Right lobe of liver (tissue), 6 donors: ENCODE data around the gene PARVA. TPM values are rescaled to one million over a fixed set of nuclear protein-coding genes. Genes with fewer than 3 reads are reported as not detected.

Experiments
- ATAC-seq, 4 donors: fragments of 200-7000 bp; cut with Tn5 transposase; one replicate each; pipeline ENCODE4 v1.9.1; 2020; ENCODE audit warnings: mild to moderate bottlenecking in 4 of 4, moderate library complexity in 4 of 4
- DNase-seq, 3 donors: peaks; one replicate each; pipeline ENCODE4 v3.0.0-alpha.2; 2020
- H3K27ac ChIP-seq, 3 donors: fragments of 200-600 bp; one replicate each; pipeline ENCODE4 v1.8.0; 2022
- H3K27me3 ChIP-seq, 2 donors: fragments of 200-600 bp; one replicate each; pipeline ENCODE4 v1.8.0; 2022
- H3K36me3 ChIP-seq, 4 donors: fragments of 200-600 bp; sonication (generic) in 1 of 4; one replicate each; pipeline versions ENCODE4 v1.5.1 to v1.8.0; 2017 to 2022; ENCODE audit warnings: control low read depth in 1 of 4
- H3K4me1 ChIP-seq, 4 donors: fragments of 200-600 bp; sonication (generic) in 1 of 4; one replicate each; pipeline versions ENCODE4 v1.5.1 to v1.8.0; 2017 to 2022; ENCODE audit warnings: control low read depth in 1 of 4
- H3K4me3 ChIP-seq, 3 donors: fragments of 200-600 bp; one replicate each; pipeline ENCODE4 v1.8.0; 2022
- H3K9me3 ChIP-seq, 4 donors: fragments of 200-600 bp; sonication (generic) in 1 of 4; one replicate each; pipeline versions ENCODE4 v1.5.1 to v1.8.0; 2017 to 2022; ENCODE audit warnings: control low read depth in 1 of 4
- POLR2A ChIP-seq: fragments of 450-650 bp; IDR thresholded peaks from one replicate; pipeline ENCODE4 v1.6.1; 2017; ENCODE audit warnings: antibody characterized with exemption, mild to moderate bottlenecking
- WGBS: methylation state at CpG from one replicate; pipeline ENCODE4 v1.1.6; 2018; ENCODE audit warnings: low coverage, low lambda C conversion rate; ENCODE audit not compliant: insufficient coverage; ENCODE audit errors: missing lambda C conversion rate; 5-methylcytosine and 5-hydroxymethylcytosine counted together
- intact Hi-C, 2 donors: fragments of 100-400 bp; cut with DNase I; formaldehyde crosslinking; loops; one replicate each; pipeline versions ENCODE4 v1.11.2 to v1.14.1; 2022
- total RNA-seq, 6 experiments: library from RNA; depleted of rRNA in 2 of 6; stranded (reverse); fragments of >200 nt in 2 of 6; fragmentation: NEBNext Ultra II Directional in 3 of 6; extraction: Animal tissue kit (Norgen Biotek cat#: 25700) in 3 of 6; gene quantifications; one replicate each; pipeline versions ENCODE4 v1.1.0 to v1.2.4, GENCODE V29; 2016 to 2023
- TF ChIP-seq, protein P1 (sequence below), 4 donors: fragments of 200-600 bp in 3 of 4; fragments of 450-650 bp in 1 of 4; IDR thresholded peaks; one replicate each; pipeline versions ENCODE4 v1.5.1 to v1.8.0; 2016 to 2022; ENCODE audit warnings: antibody characterized with exemption in 4 of 4, mild to moderate bottlenecking in 2 of 4
- donor health status: DM: no; HTN: yes; CAD: no.
- donor health status: DM: no; HTN: no; CAD: no.
- donor health status: DM: no; HTN: no; CAD: no.
- donor health status: DM: no; HTN: yes; CAD: no.
- donor health status: DM: no; HTN: yes; CAD: no.

PARVA gene
- total RNA-seq, 6 experiments from 2014 or later: 11.1 to 27.5 (median 21.8) TPM

DNA sequence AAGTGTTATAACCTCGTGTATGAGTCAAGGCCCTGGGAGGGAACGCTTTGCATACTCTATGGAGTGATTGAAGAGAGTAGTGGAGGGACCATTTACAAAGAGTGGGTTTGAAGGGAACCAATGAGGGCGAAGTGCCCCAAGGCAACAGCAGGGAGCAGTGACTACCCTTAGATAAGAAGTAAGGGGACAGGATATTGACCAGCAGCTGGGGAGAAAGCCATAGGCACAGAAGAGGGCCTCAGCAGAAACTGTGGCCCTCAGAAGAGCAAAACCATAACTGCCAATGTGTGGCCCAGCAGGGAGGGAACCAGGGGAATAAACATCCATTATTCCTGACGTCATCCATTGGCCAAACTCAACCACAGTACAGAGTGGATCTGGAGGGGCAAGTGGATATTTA, 24.7 kb downstream of the PARVA start:
- Histone ChIP-seq H3K9me3 (no peaks in the 10 kb centered on the region), H3K4me3 (no peak overlapping the region), H3K4me1 (peaks cover 0 to 16% (median 2%) of the 10 kb centered on the region in 4 donors), H3K27ac (no peak overlapping the region), H3K36me3 (no peaks in the 10 kb centered on the region), H3K27me3 (no peaks in the 10 kb centered on the region)
- intact Hi-C loops: no loop called here
- ATAC-seq (no peak), DNase-seq (no peak)
- WGBS: 84% methylated on average over 4 of the region's 4 CpGs
- TF ChIP-seq POLR2A: no peak
- TF ChIP-seq, protein P1, sequence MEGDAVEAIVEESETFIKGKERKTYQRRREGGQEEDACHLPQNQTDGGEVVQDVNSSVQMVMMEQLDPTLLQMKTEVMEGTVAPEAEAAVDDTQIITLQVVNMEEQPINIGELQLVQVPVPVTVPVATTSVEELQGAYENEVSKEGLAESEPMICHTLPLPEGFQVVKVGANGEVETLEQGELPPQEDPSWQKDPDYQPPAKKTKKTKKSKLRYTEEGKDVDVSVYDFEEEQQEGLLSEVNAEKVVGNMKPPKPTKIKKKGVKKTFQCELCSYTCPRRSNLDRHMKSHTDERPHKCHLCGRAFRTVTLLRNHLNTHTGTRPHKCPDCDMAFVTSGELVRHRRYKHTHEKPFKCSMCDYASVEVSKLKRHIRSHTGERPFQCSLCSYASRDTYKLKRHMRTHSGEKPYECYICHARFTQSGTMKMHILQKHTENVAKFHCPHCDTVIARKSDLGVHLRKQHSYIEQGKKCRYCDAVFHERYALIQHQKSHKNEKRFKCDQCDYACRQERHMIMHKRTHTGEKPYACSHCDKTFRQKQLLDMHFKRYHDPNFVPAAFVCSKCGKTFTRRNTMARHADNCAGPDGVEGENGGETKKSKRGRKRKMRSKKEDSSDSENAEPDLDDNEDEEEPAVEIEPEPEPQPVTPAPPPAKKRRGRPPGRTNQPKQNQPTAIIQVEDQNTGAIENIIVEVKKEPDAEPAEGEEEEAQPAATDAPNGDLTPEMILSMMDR (IDR thresholded peaks at IDR 0.05): no peak

DNA sequence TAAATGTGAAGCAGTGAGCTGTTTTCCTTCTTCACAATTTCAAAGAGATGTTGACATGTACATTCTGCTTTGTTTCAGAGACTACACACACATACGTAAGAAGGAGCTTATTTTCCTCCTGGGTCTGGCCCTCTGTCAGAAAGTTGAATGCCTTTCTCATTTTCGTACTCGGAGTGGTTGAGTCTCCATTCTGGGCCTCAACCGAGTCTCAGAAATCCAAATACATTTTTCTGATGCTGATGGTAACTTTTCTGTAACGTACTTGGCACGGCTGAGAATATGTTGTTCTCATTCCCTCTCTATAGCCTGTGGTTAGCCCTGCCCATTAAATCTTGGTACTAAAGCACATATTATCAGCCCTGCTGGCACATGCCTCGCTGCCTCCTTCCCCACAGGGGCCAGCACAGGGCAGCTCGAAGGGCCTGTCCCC, 25.3 kb downstream of the PARVA start:
- H3K36me3 ChIP-seq: no peaks in the 10 kb centered on the region
- H3K27me3 ChIP-seq: no peaks in the 10 kb centered on the region
- TF ChIP-seq POLR2A: no peak
- TF ChIP-seq, protein P1 (IDR thresholded peaks at IDR 0.05): no peak
- peaks cover 0 to 16% (median 2%) of the 10 kb centered on the region in 4 donors for H3K4me1 ChIP-seq
- DNase-seq: no peak
- ATAC-seq: peak in 2 of 4 donors; percentile 14 to 19
- no peak overlapping the region for H3K4me3 ChIP-seq
- intact Hi-C loops: no loop called here
- H3K27ac ChIP-seq: no peak overlapping the region
- WGBS: 83% methylated on average over 6 of the region's 8 CpGs
- no peaks in the 10 kb centered on the region for H3K9me3 ChIP-seq

DNA sequence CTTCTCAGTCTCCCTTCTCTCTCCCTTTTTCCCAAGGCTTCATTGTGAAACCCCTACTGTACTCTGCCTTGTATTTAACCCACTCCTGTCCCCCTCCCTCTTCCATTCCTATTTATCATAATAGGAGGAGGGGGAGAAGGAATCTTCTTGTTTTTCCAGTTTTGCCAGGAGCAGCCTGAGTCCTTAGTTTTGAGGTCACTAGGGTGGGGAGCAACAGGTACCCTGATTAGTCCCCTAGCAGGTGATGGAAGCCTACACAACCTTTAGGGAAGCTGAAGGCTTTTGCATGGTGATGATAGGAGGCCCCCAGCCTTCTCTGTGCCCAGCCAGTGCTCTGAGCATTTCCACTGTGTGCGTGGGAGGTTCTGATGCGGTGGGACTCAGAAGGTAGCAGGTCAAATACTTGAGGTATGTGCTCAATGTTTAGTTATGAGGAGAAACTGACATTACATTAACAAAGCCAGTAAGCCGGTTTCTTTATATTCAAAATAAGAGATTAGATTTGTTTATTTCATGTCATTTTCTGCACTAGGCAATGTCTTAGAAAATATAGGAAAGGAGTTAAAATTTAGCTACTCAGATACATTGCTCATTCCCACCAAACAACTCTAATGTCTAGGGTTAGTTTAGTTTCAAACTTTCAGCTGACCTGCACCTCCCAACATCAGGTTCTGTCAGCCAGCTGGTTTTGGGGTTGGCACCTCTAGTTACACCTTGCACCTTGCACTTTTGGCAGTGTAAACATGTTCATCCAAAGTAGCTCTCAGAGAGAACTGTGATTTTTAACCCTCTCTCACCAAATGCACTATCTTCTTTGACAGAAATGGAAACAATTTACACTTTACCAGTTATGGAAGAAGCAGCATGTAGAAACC, 26.0 kb downstream of the PARVA start:
- TF ChIP-seq POLR2A: no peak
- TF ChIP-seq, protein P1 (IDR thresholded peaks at IDR 0.05): no peak
- peak; percentile 76 to 92 (median 82) for ATAC-seq
- WGBS: 54% methylated on average over 3 of the region's 3 CpGs

GRCh38 chr11:12403997-12404350, 26.6 kb downstream of the PARVA start:
- no peak for TF ChIP-seq POLR2A
- TF ChIP-seq, protein P1 (IDR thresholded peaks at IDR 0.05): no peak
- DNase-seq (no peak), ATAC-seq (no peak)
- Histone ChIP-seq H3K4me1 (peaks cover 0 to 16% (median 2%) of the 10 kb centered on the region in 4 donors), H3K36me3 (no peaks in the 10 kb centered on the region), H3K9me3 (no peaks in the 10 kb centered on the region), H3K27me3 (no peaks in the 10 kb centered on the region), H3K4me3 (no peak overlapping the region), H3K27ac (no peak overlapping the region)
- intact Hi-C loops: no loop called here
- 26% methylated on average over 2 of the region's 2 CpGs for WGBS

More for the DNA sequence above, 26.0 kb downstream of the PARVA start:
- Histone ChIP-seq H3K36me3 (no peaks in the 10 kb centered on the region), H3K27ac (peak overlapping the region in 1 of 3 donors; percentile 12), H3K4me1 (peaks cover 0 to 16% (median 2%) of the 10 kb centered on the region in 4 donors), H3K4me3 (no peak overlapping the region), H3K9me3 (no peaks in the 10 kb centered on the region), H3K27me3 (no peaks in the 10 kb centered on the region)
- peak in 1 of 3 donors; percentile 70 for DNase-seq
- intact Hi-C loops: no loop called here
